ENCODE measurements around the gene STARD3.

- no peak for TF ChIP-seq POLR2A (IDR thresholded peaks at IDR 0.05; ENCODE audit: low read length)
- TF ChIP-seq REST (IDR thresholded peaks at IDR 0.05), result no peak
- no peak for TF ChIP-seq EP300 (IDR thresholded peaks at IDR 0.05)
- no peak for TF ChIP-seq CTCF (IDR thresholded peaks at IDR 0.05)
- TF ChIP-seq E2F6 (IDR thresholded peaks at IDR 0.05; ENCODE audit: borderline replicate concordance, low read depth), result no peak
Observed at GRCh38 chr17:39607851-39608130, 29.2 kb upstream of the STARD3 start, which contains the start of gene NEUROD2.
